Measurements from ENCODE around the gene SEC24B.
A peak's percentile ranks its signal among the peaks of the same experiment; 100 is the strongest.

The SEC24B gene

GRCh38 chr4:109589119-109589518 is 155.5 kb downstream of the SEC24B start:
- peak; percentile 84 for DNase-seq

DNA sequence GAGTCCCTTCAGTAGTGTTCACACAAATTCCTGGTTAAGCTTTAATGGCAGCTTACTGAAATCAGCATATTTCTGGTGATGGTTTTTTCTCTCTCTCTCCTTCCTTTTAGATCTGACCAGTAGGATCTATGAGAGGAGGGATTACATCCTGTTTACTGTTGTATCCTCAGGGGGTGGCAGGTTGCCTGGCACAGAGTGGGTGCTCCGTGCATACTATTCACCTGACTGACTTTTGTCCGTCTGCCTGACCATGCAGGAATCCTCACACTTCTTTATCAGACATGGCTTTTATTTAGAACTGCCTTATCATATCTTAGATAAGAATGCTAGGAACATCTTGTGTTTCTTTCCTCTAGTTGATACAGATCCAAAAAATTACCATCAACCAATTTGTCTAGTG is 156.0 kb downstream of the SEC24B start:
- DNase-seq = no peak
